ENCODE measurements around the gene DSE.

DSE gene

GRCh38 chr6:116491610-116492330 lies 121.0 kb downstream of the DSE start:
- Histone ChIP-seq H3K27ac (ENCODE audit: low read length) (no peak overlapping the region), H3K4me3 (ENCODE audit: low read depth in 1 of 2, low read length in 2 of 2) (no peak overlapping the region), H2AFZ (ENCODE audit: low read depth, low read length) (no peak overlapping the region), H3K36me3 (ENCODE audit: insufficient read depth, low read length) (no peaks in the 10 kb centered on the region), H3K79me2 (ENCODE audit: insufficient read depth, low read length) (no peaks in the 10 kb centered on the region), H3K9ac (ENCODE audit: low read depth, low read length) (no peak overlapping the region), H3K27me3 (ENCODE audit: insufficient read depth, low read length, poor library complexity) (no peaks in the 10 kb centered on the region), H3K9me3 (ENCODE audit: insufficient read depth, low read length, severe bottlenecking) (no peaks in the 10 kb centered on the region), H4K20me1 (ENCODE audit: insufficient read depth, low read length) (no peaks in the 10 kb centered on the region), H3K4me2 (ENCODE audit: insufficient read depth, low read length) (no peak overlapping the region), H3K4me1 (ENCODE audit: insufficient read depth, low read length) (no peaks in the 10 kb centered on the region)
- no peak for ATAC-seq (ENCODE audit: insufficient read depth, low read depth)
- DNase-seq = no peak
- TF ChIP-seq CTCF (IDR thresholded peaks at IDR 0.05; ENCODE audit: borderline replicate concordance, extremely low read depth, low read length, poor library complexity, severe bottlenecking) (no peak), EZH2 (IDR thresholded peaks at IDR 0.05; ENCODE audit: borderline replicate concordance, low read depth, low read length, severe bottlenecking) (no peak)

GRCh38 chr6:116492331-116493067 lies 121.8 kb downstream of the DSE start:
- Histone ChIP-seq H3K9me3 (ENCODE audit: insufficient read depth, low read length, severe bottlenecking) (no peaks in the 10 kb centered on the region), H4K20me1 (ENCODE audit: insufficient read depth, low read length) (no peaks in the 10 kb centered on the region), H2AFZ (ENCODE audit: low read depth, low read length) (no peak overlapping the region), H3K79me2 (ENCODE audit: insufficient read depth, low read length) (no peaks in the 10 kb centered on the region), H3K4me3 (ENCODE audit: low read depth in 1 of 2, low read length in 2 of 2) (no peak overlapping the region), H3K4me1 (ENCODE audit: insufficient read depth, low read length) (no peaks in the 10 kb centered on the region), H3K4me2 (ENCODE audit: insufficient read depth, low read length) (no peak overlapping the region), H3K27me3 (ENCODE audit: insufficient read depth, low read length, poor library complexity) (no peaks in the 10 kb centered on the region), H3K27ac (ENCODE audit: low read length) (no peak overlapping the region), H3K9ac (ENCODE audit: low read depth, low read length) (no peak overlapping the region), H3K36me3 (ENCODE audit: insufficient read depth, low read length) (no peaks in the 10 kb centered on the region)
- TF ChIP-seq EZH2 (IDR thresholded peaks at IDR 0.05; ENCODE audit: borderline replicate concordance, low read depth, low read length, severe bottlenecking) = no peak
- TF ChIP-seq CTCF (IDR thresholded peaks at IDR 0.05; ENCODE audit: borderline replicate concordance, extremely low read depth, low read length, poor library complexity, severe bottlenecking) = no peak
- no peak for DNase-seq
- no peak for ATAC-seq (ENCODE audit: insufficient read depth, low read depth)
